Ishikawa (cell line): Measurements from ENCODE around the gene LEMD3.

ENCODE experiments used
- CEBPB ChIP-seq: IDR thresholded peaks from 2 replicates; pipeline ENCODE4 v1.6.1; 2012
- CREB1 ChIP-seq: IDR thresholded peaks from 2 replicates; pipeline ENCODE4 v1.6.1; 2012; ENCODE audit warnings: low read depth
- EGR1 ChIP-seq: IDR thresholded peaks from 2 replicates; pipeline ENCODE4 v1.6.1; 2012
- EP300 ChIP-seq: IDR thresholded peaks from 2 replicates; pipeline ENCODE4 v1.6.1; 2012; ENCODE audit warnings: borderline replicate concordance
- FOXM1 ChIP-seq: IDR thresholded peaks from 2 replicates; pipeline ENCODE4 v1.6.1; 2012; ENCODE audit warnings: low read depth, borderline replicate concordance
- MAX ChIP-seq: IDR thresholded peaks from 2 replicates; pipeline ENCODE4 v1.6.1; 2012
- NFIC ChIP-seq: IDR thresholded peaks from 2 replicates; pipeline ENCODE4 v1.6.1; 2012
- RAD21 ChIP-seq: IDR thresholded peaks from 2 replicates; pipeline ENCODE4 v1.6.1; 2012; ENCODE audit warnings: low read depth
- TAF1 ChIP-seq: IDR thresholded peaks from 2 replicates; pipeline ENCODE4 v1.6.1; 2012; ENCODE audit warnings: low read depth, mild to moderate bottlenecking
- TCF12 ChIP-seq: IDR thresholded peaks from 2 replicates; pipeline ENCODE4 v1.6.1; 2012; ENCODE audit warnings: low read depth
- TEAD4 ChIP-seq: IDR thresholded peaks from 2 replicates; pipeline ENCODE4 v1.6.1; 2012
- USF1 ChIP-seq: IDR thresholded peaks from 2 replicates; pipeline ENCODE4 v1.6.1; 2012
- YY1 ChIP-seq: IDR thresholded peaks from 2 replicates; pipeline ENCODE4 v1.6.1; 2012; ENCODE audit warnings: low read depth
- ZBTB7A ChIP-seq: IDR thresholded peaks from 2 replicates; pipeline ENCODE4 v1.6.1; 2012; ENCODE audit warnings: low read depth
- TF ChIP-seq, protein P1 (sequence below): IDR thresholded peaks from 2 replicates; pipeline ENCODE4 v1.6.1; 2012; ENCODE audit warnings: low read depth, mild to moderate bottlenecking

LEMD3 gene

GRCh38 chr12:65187665-65188064, 18.3 kb downstream of the LEMD3 start:
- TF ChIP-seq, protein P1, sequence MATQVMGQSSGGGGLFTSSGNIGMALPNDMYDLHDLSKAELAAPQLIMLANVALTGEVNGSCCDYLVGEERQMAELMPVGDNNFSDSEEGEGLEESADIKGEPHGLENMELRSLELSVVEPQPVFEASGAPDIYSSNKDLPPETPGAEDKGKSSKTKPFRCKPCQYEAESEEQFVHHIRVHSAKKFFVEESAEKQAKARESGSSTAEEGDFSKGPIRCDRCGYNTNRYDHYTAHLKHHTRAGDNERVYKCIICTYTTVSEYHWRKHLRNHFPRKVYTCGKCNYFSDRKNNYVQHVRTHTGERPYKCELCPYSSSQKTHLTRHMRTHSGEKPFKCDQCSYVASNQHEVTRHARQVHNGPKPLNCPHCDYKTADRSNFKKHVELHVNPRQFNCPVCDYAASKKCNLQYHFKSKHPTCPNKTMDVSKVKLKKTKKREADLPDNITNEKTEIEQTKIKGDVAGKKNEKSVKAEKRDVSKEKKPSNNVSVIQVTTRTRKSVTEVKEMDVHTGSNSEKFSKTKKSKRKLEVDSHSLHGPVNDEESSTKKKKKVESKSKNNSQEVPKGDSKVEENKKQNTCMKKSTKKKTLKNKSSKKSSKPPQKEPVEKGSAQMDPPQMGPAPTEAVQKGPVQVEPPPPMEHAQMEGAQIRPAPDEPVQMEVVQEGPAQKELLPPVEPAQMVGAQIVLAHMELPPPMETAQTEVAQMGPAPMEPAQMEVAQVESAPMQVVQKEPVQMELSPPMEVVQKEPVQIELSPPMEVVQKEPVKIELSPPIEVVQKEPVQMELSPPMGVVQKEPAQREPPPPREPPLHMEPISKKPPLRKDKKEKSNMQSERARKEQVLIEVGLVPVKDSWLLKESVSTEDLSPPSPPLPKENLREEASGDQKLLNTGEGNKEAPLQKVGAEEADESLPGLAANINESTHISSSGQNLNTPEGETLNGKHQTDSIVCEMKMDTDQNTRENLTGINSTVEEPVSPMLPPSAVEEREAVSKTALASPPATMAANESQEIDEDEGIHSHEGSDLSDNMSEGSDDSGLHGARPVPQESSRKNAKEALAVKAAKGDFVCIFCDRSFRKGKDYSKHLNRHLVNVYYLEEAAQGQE, result no peak
- no peak for TF ChIP-seq USF1
- no peak for TF ChIP-seq MAX

DNA sequence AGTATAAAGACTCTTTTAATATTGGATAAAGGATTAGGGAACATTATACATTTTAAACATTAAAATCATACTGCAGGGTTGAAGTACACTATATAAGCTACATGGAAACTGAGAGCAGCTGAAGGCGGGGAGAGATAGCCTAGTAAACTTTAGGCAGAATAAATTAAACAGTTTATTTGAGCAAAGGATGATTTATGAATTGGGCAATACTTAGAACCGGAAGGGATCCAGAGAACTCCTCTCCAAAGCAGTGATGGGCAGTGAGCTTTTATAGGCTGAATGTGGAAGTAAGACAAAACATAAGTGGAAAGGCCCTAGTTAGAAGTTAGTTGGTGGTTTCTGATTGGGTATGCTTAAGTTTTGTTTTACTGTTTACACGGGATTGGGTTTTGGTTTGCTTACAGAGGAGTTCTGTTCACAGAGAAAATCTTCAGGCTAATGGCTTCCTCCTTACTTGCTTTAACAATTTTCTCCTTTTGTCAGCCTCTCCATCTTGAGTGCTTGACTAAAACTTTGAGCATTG, 18.9 kb downstream of the LEMD3 start:
- TF ChIP-seq FOXM1 (no peak), ZBTB7A (no peak), YY1 (no peak), EP300 (no peak), NFIC (no peak), RAD21 (no peak)
- TF ChIP-seq, protein P1, result no peak

DNA sequence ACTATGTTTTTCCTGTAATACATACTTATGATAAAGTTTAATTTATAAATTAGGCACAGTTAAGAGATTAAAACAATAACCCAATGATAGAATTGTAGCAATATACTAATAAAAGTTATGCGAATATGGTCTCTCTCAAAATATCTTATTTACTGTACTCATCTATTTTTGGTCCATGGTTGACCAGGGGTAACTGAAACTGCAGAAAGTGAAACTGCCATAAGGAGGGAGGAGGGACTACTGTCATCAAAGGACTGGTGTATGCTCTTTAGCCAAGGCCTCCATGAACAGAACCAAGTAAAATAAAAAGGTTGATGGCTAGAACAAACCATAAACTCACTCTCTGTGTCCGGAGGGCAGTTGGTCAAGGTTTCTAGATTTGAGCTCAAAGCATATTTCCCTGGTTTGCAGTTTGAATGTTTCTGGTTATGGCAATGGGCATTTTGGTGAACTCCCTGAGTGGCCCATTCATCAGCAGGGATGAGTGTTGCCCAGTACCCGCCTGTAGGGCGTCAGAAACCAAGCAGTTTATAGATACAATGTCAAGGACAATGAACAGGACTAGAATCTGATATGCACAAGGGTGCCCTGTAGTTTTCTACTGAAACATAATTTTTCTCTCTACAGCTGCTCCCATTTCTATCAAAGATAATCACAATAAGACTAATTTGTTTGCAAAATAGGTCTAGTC, 19.8 kb downstream of the LEMD3 start:
- TF ChIP-seq NFIC, result no peak
- no peak for TF ChIP-seq MAX
- no peak for TF ChIP-seq FOXM1
- TF ChIP-seq, protein P1, result no peak
- TF ChIP-seq CREB1, result no peak
- TF ChIP-seq CEBPB, result no peak

GRCh38 chr12:65192963-65193516, 23.7 kb downstream of the LEMD3 start:
- peak; percentile 26; the same call in 1 of the 2 replicates for TF ChIP-seq NFIC
- no peak for TF ChIP-seq CREB1
- no peak for TF ChIP-seq MAX
- no peak for TF ChIP-seq TCF12

GRCh38 chr12:65194949-65195348, 25.6 kb downstream of the LEMD3 start:
- TF ChIP-seq ZBTB7A (no peak), EP300 (no peak), CREB1 (no peak), YY1 (no peak), FOXM1 (no peak), CEBPB (no peak), TAF1 (no peak), USF1 (no peak), RAD21 (no peak), EGR1 (no peak), TCF12 (no peak), TEAD4 (no peak), MAX (no peak), NFIC (no peak)
- TF ChIP-seq, protein P1, result no peak
